Common myeloid progenitor, CD34-positive (primary cell): ENCODE measurements around the gene LPP.

Source experiments
- CTCF ChIA-PET: fragments of 350-600 bp; sonication (Branson Sonifier 250); formaldehyde crosslinking; loops from one replicate; lab custom pipeline; 2021; ENCODE audit warnings: antibody characterized with exemption; lab: Charles Lee
- POLR2A ChIA-PET: fragments of 350-600 bp; sonication (Branson Sonifier 250); formaldehyde crosslinking; loops from one replicate; lab custom pipeline; 2021; ENCODE audit warnings: antibody characterized with exemption; lab: Charles Lee
- DNase-seq, 3 donors: peaks; one replicate each; pipeline versions ENCODE4 v3.0.0 to v3.0.0-alpha.2; 2013
- H3K27ac ChIP-seq, 2 experiments: 1 replicate in 1 of 2; 2 replicates in 1 of 2; pipeline ENCODE4 v1.7.0; 2013; ENCODE audit warnings: inconsistent platforms in 2 of 2, low read length in 2 of 2, mild to moderate bottlenecking in 2 of 2, low read depth in 1 of 2, moderate library complexity in 1 of 2; ENCODE audit not compliant: severe bottlenecking in 2 of 2, insufficient read depth in 1 of 2, poor library complexity in 1 of 2
- H3K27me3 ChIP-seq, 5 experiments: replicated peaks in 2 of 5; 1 replicate in 3 of 5; 2 replicates in 2 of 5; pipeline versions ENCODE4 v1.6.1 to v1.7.0; 2013; ENCODE audit warnings: low read length in 4 of 5, mild to moderate bottlenecking in 2 of 5, moderate library complexity in 2 of 5, inconsistent platforms in 1 of 5; ENCODE audit not compliant: insufficient read depth in 5 of 5, control insufficient read depth in 4 of 5
- H3K36me3 ChIP-seq, 4 experiments: 1 replicate in 2 of 4; 2 replicates in 2 of 4; pipeline versions ENCODE4 v1.6.1 to v1.7.0; 2013; ENCODE audit warnings: low read length in 3 of 4, control low read depth in 1 of 4, mild to moderate bottlenecking in 1 of 4; ENCODE audit not compliant: control insufficient read depth in 4 of 4, insufficient read depth in 4 of 4
- H3K4me1 ChIP-seq, 4 experiments: 1 replicate in 3 of 4; 2 replicates in 1 of 4; pipeline versions ENCODE4 v1.6.1 to v1.7.1; 2013; ENCODE audit warnings: low read length in 3 of 4, mild to moderate bottlenecking in 3 of 4, control low read depth in 1 of 4, inconsistent platforms in 1 of 4, moderate library complexity in 1 of 4; ENCODE audit not compliant: control insufficient read depth in 4 of 4, insufficient read depth in 4 of 4; ENCODE audit errors: control extremely low read depth in 1 of 4
- H3K4me3 ChIP-seq, 7 experiments: 1 replicate in 4 of 7; 2 replicates in 3 of 7; pipeline versions ENCODE4 v1.5.1 to v1.7.0; 2013; ENCODE audit warnings: mild to moderate bottlenecking in 7 of 7, low read length in 6 of 7, moderate library complexity in 6 of 7, inconsistent platforms in 2 of 7, low read depth in 2 of 7, control low read depth in 1 of 7; ENCODE audit not compliant: insufficient read depth in 4 of 7, control insufficient read depth in 1 of 7; ENCODE audit errors: extremely low read depth in 1 of 7
- H3K9me3 ChIP-seq, 5 experiments: 1 replicate in 4 of 5; 2 replicates in 1 of 5; pipeline versions ENCODE4 v1.6.1 to v1.7.1; 2013; ENCODE audit warnings: low read length in 4 of 5, mild to moderate bottlenecking in 2 of 5, inconsistent platforms in 1 of 5, low read depth in 1 of 5, moderate library complexity in 1 of 5; ENCODE audit not compliant: control insufficient read depth in 4 of 5, insufficient read depth in 2 of 5; ENCODE audit errors: control extremely low read depth in 1 of 5
- WGBS: methylation state at CpG from one replicate; pipeline ENCODE4 v1.1.5; 2013; ENCODE audit not compliant: insufficient coverage; 5-methylcytosine and 5-hydroxymethylcytosine counted together

The LPP gene

GRCh38 chr3:188488801-188489200 is 334.8 kb downstream of the LPP start:
- no peak overlapping the region for H3K27ac ChIP-seq
- peaks cover 3 to 11% (median 6%) of the 10 kb centered on the region in 4 experiments for H3K36me3 ChIP-seq
- peaks cover 0 to 7% (median 2%) of the 10 kb centered on the region in 4 experiments for H3K4me1 ChIP-seq
- WGBS, result 50% methylated on average over 1 of the region's 6 CpGs
- peak in 2 of 3 donors; percentile 15 to 51 for DNase-seq
- ChIA-PET POLR2A (no interaction called here), CTCF (no interaction called here)
- H3K9me3 ChIP-seq, result no peaks in the 10 kb centered on the region
- no peak overlapping the region for H3K4me3 ChIP-seq
- no peaks in the 10 kb centered on the region for H3K27me3 ChIP-seq

- POLR2A ChIA-PET, result no interaction called here
- CTCF ChIA-PET, result no interaction called here
- WGBS, result 15% methylated on average over 1 of the region's 1 CpG
- peaks cover 0 to 7% (median 2%) of the 10 kb centered on the region in 4 experiments for H3K4me1 ChIP-seq
- no peaks in the 10 kb centered on the region for H3K9me3 ChIP-seq
- H3K27me3 ChIP-seq, result no peaks in the 10 kb centered on the region
- peaks cover 0 to 6% (median 4%) of the 10 kb centered on the region in 4 experiments for H3K36me3 ChIP-seq
- H3K4me3 ChIP-seq, result no peak overlapping the region
- peak; percentile 4 to 60 (median 42) for DNase-seq
- no peak overlapping the region for H3K27ac ChIP-seq
Measured at GRCh38 chr3:188489639-188490405, 335.9 kb downstream of the LPP start.

- Histone ChIP-seq H3K4me3 (no peak overlapping the region), H3K36me3 (peaks cover 0 to 2% (median 0%) of the 10 kb centered on the region in 4 experiments), H3K27ac (no peak overlapping the region), H3K27me3 (no peaks in the 10 kb centered on the region), H3K4me1 (peaks cover 0 to 7% (median 2%) of the 10 kb centered on the region in 4 experiments), H3K9me3 (no peaks in the 10 kb centered on the region)
- ChIA-PET CTCF (no interaction called here), POLR2A (no interaction called here)
- 100% methylated on average over 3 of the region's 11 CpGs for WGBS
- DNase-seq, result no peak
Measured at GRCh38 chr3:188490416-188490815, 336.5 kb downstream of the LPP start.

- Histone ChIP-seq H3K9me3 (no peaks in the 10 kb centered on the region), H3K36me3 (peaks cover 0 to 2% (median 0%) of the 10 kb centered on the region in 4 experiments), H3K4me3 (no peak overlapping the region), H3K27me3 (no peaks in the 10 kb centered on the region), H3K4me1 (peaks cover 0 to 7% (median 2%) of the 10 kb centered on the region in 4 experiments), H3K27ac (no peak overlapping the region)
- 100% methylated on average over 1 of the region's 1 CpG for WGBS
- ChIA-PET CTCF (no interaction called here), POLR2A (interaction anchor here (0.8 kb wide), 1 partner anchor 12 kb away, joined by 3 read pairs; no protein-coding TSS in a partner anchor)
- DNase-seq, result no peak
Measured at GRCh38 chr3:188491276-188491687, 337.3 kb downstream of the LPP start.

GRCh38 chr3:188496390-188496789 is 342.4 kb downstream of the LPP start:
- Histone ChIP-seq H3K27me3 (no peaks in the 10 kb centered on the region), H3K27ac (no peak overlapping the region), H3K4me3 (no peak overlapping the region), H3K36me3 (no peaks in the 10 kb centered on the region), H3K4me1 (no peaks in the 10 kb centered on the region), H3K9me3 (no peaks in the 10 kb centered on the region)
- ChIA-PET CTCF (interaction anchor here (1.5 kb wide), 1 partner anchor 15 kb away, joined by 6 read pairs; no protein-coding TSS in a partner anchor), POLR2A (interaction anchor here (0.7 kb wide), 1 partner anchor 198 kb away, joined by 4 read pairs; no protein-coding TSS in a partner anchor)
- DNase-seq, result no peak
- WGBS, result 100% methylated on average over 2 of the region's 3 CpGs

GRCh38 chr3:188497021-188497420 is 343.1 kb downstream of the LPP start:
- Histone ChIP-seq H3K9me3 (peaks cover 0 to 1% (median 0%) of the 10 kb centered on the region in 5 experiments), H3K4me3 (no peak overlapping the region), H3K4me1 (no peaks in the 10 kb centered on the region), H3K27me3 (no peaks in the 10 kb centered on the region), H3K27ac (no peak overlapping the region), H3K36me3 (no peaks in the 10 kb centered on the region)
- WGBS, result no CpG with 5 or more reads among the region's 4 CpGs
- DNase-seq, result no peak
- ChIA-PET CTCF (interaction anchor here (1.0 to 1.5 kb wide), 2 partner anchors 14 to 16 kb away, joined by 3 to 6 read pairs; no protein-coding TSS in a partner anchor), POLR2A (interaction anchor here (0.7 kb wide), 1 partner anchor 352 kb away, joined by 3 read pairs; no protein-coding TSS in a partner anchor)

- Histone ChIP-seq H3K27me3 (no peaks in the 10 kb centered on the region), H3K27ac (no peak overlapping the region), H3K4me1 (peaks cover 6 to 18% (median 15%) of the 10 kb centered on the region in 4 experiments), H3K36me3 (peaks cover 0 to 4% (median 1%) of the 10 kb centered on the region in 4 experiments), H3K4me3 (no peak overlapping the region), H3K9me3 (peaks cover 5 to 28% (median 7%) of the 10 kb centered on the region in 5 experiments)
- DNase-seq, result no peak
- CTCF ChIA-PET, result interaction anchor here (0.6 kb wide), 1 partner anchor 10 kb away, joined by 3 read pairs; no protein-coding TSS in a partner anchor
- POLR2A ChIA-PET, result no interaction called here
- WGBS, result 100% methylated on average over 1 of the region's 3 CpGs
Measured at GRCh38 chr3:188503647-188504046, 349.7 kb downstream of the LPP start.
